Measurements from ENCODE around the gene MAD1L1.

The MAD1L1 gene

GRCh38 chr7:2257651-2258050 is 24.9 kb upstream of the MAD1L1 start:
- DNase-seq = no peak

GRCh38 chr7:2257046-2257551 is 24.4 kb upstream of the MAD1L1 start:
- no peak for DNase-seq

GRCh38 chr7:2256306-2257045 is 23.7 kb upstream of the MAD1L1 start:
- DNase-seq = no peak

GRCh38 chr7:2255145-2256139 is 22.7 kb upstream of the MAD1L1 start:
- no peak for DNase-seq

- DNase-seq = no peak
Measured at GRCh38 chr7:2254429-2255144, 21.8 kb upstream of the MAD1L1 start.

GRCh38 chr7:2253525-2254244 is 20.9 kb upstream of the MAD1L1 start:
- no peak for DNase-seq

GRCh38 chr7:2253021-2253420 is 20.3 kb upstream of the MAD1L1 start:
- DNase-seq = no peak

- DNase-seq = no peak
Measured at GRCh38 chr7:2251841-2252771, 19.4 kb upstream of the MAD1L1 start.

- DNase-seq = no peak
Measured at GRCh38 chr7:2251381-2251780, 18.6 kb upstream of the MAD1L1 start.

GRCh38 chr7:2249744-2250323 is 17.1 kb upstream of the MAD1L1 start:
- DNase-seq = no peak

- no peak for DNase-seq
Measured at GRCh38 chr7:2248984-2249694, 16.4 kb upstream of the MAD1L1 start.

GRCh38 chr7:2247141-2247995 is 14.6 kb upstream of the MAD1L1 start:
- no peak for DNase-seq

- no peak for DNase-seq
Measured at GRCh38 chr7:2245883-2246675, 13.3 kb upstream of the MAD1L1 start.

- DNase-seq = no peak
Measured at GRCh38 chr7:2244404-2244995, 11.8 kb upstream of the MAD1L1 start.

GRCh38 chr7:2243458-2243857 is 10.7 kb upstream of the MAD1L1 start:
- no peak for DNase-seq

- no peak for DNase-seq
Measured at GRCh38 chr7:2242541-2243429, 10.0 kb upstream of the MAD1L1 start.
